Trophoblast cell (in vitro differentiated cells and primary cell): ENCODE data around the gene PCGF3.

Experiments used
- DNase-seq, 2 donors: peaks; one replicate each; pipeline ENCODE4 v3.0.0-alpha.2; 2016
- H2AFZ ChIP-seq: 2 replicates; pipeline ENCODE4 v1.6.1; 2013; ENCODE audit warnings: low read length, moderate library complexity, mild to moderate bottlenecking; ENCODE audit not compliant: insufficient read depth, poor library complexity
- H2AK5ac ChIP-seq: 2 replicates; pipeline ENCODE4 v1.6.1; 2013; ENCODE audit warnings: mild to moderate bottlenecking, low read length
- H2BK120ac ChIP-seq: 2 replicates; pipeline ENCODE4 v1.6.1; 2013; ENCODE audit warnings: low read length, mild to moderate bottlenecking, moderate library complexity; ENCODE audit not compliant: insufficient read depth, poor library complexity
- H2BK12ac ChIP-seq: 2 replicates; pipeline ENCODE4 v1.6.1; 2013; ENCODE audit warnings: mild to moderate bottlenecking, low read length, moderate library complexity
- H2BK5ac ChIP-seq: 2 replicates; pipeline ENCODE4 v1.6.1; 2013; ENCODE audit warnings: low read length, low read depth, moderate library complexity, mild to moderate bottlenecking; ENCODE audit not compliant: poor library complexity
- H3K14ac ChIP-seq: 2 replicates; pipeline ENCODE4 v1.6.1; 2013; ENCODE audit warnings: mild to moderate bottlenecking, low read length
- H3K18ac ChIP-seq: 2 replicates; pipeline ENCODE4 v1.6.1; 2013; ENCODE audit warnings: mild to moderate bottlenecking, low read length
- H3K23ac ChIP-seq: 2 replicates; pipeline ENCODE4 v1.6.1; 2013; ENCODE audit warnings: low read length
- H3K27ac ChIP-seq: 2 replicates; pipeline ENCODE4 v1.5.1; 2013; ENCODE audit warnings: low read depth, mild to moderate bottlenecking, inconsistent platforms, low read length, moderate library complexity
- H3K27me3 ChIP-seq: 2 replicates; pipeline ENCODE4 v1.6.1; 2013; ENCODE audit warnings: inconsistent platforms, mild to moderate bottlenecking, low read length, moderate library complexity; ENCODE audit not compliant: insufficient read depth
- H3K36me3 ChIP-seq, 2 experiments: 1 replicate in 1 of 2; 2 replicates in 1 of 2; pipeline ENCODE4 v1.6.1; 2013; ENCODE audit warnings: low read length in 2 of 2, mild to moderate bottlenecking in 2 of 2, moderate library complexity in 1 of 2; ENCODE audit not compliant: insufficient read depth in 2 of 2, control insufficient read depth in 1 of 2
- H3K4ac ChIP-seq: 2 replicates; pipeline ENCODE4 v1.6.1; 2013; ENCODE audit warnings: low read depth, mild to moderate bottlenecking, low read length, moderate library complexity
- H3K4me1 ChIP-seq, 2 experiments: 1 replicate in 1 of 2; 2 replicates in 1 of 2; pipeline ENCODE4 v1.6.1; 2013; ENCODE audit warnings: low read length in 2 of 2, mild to moderate bottlenecking in 2 of 2, moderate library complexity in 1 of 2; ENCODE audit not compliant: insufficient read depth in 2 of 2, control insufficient read depth in 1 of 2
- H3K4me2 ChIP-seq: 2 replicates; pipeline ENCODE4 v1.6.1; 2013; ENCODE audit warnings: inconsistent platforms, mild to moderate bottlenecking, low read length, moderate library complexity
- H3K4me3 ChIP-seq: 2 replicates; pipeline ENCODE4 v1.5.1; 2013; ENCODE audit warnings: mild to moderate bottlenecking, low read depth, low read length, inconsistent platforms
- H3K79me1 ChIP-seq: one replicate; pipeline ENCODE4 v1.6.1; 2013; ENCODE audit warnings: low read length
- H3K79me2 ChIP-seq: 2 replicates; pipeline ENCODE4 v1.6.1; 2013; ENCODE audit warnings: low read length, mild to moderate bottlenecking; ENCODE audit not compliant: control insufficient read depth, insufficient read depth, poor library complexity
- H3K9ac ChIP-seq: 2 replicates; pipeline ENCODE4 v1.6.1; 2013; ENCODE audit warnings: mild to moderate bottlenecking, low read length
- H3K9me3 ChIP-seq: 2 replicates; pipeline ENCODE4 v1.6.1; 2013; ENCODE audit warnings: low read depth, mild to moderate bottlenecking, control low read depth, inconsistent platforms, low read length; ENCODE audit not compliant: insufficient read depth
- H4K12ac ChIP-seq: 2 replicates; pipeline ENCODE4 v1.6.1; 2013; ENCODE audit warnings: low read depth, mild to moderate bottlenecking, low read length, moderate library complexity
- H4K8ac ChIP-seq: 2 replicates; pipeline ENCODE4 v1.6.1; 2013; ENCODE audit warnings: low read depth, mild to moderate bottlenecking, low read length, moderate library complexity
- H4K91ac ChIP-seq: one replicate; pipeline ENCODE4 v1.6.1; 2013; ENCODE audit warnings: low read depth, mild to moderate bottlenecking, low read length, moderate library complexity
- WGBS: extraction: QIAGEN DNeasy Blood & Tissue Kit; methylation state at CpG from one replicate; pipeline ENCODE4 v1.1.7; 2013; ENCODE audit warnings: missing lambda C conversion rate; ENCODE audit not compliant: insufficient read length, insufficient coverage; ENCODE audit errors: extremely low coverage; 5-methylcytosine and 5-hydroxymethylcytosine counted together

The PCGF3 gene

DNA sequence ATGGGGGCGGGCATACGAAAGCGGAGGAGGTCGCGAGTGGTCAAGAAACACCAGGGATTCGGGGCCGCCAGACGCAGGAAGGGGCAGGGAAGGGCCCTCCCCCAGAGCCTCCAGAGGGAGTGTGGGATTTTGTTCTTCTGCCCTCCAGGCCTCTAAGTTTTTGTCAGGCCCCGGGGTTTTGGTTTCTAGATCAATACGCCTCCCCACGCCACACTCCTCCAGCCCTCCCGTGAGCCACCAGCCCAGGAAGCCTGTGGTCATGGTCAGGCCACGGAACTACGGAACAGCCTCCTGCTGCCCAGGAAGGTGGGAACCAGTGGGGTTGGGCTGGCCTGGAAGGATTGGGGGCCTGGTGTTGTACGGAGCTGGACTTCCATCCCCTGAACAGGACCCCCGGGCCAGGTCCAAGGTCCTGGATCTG is 81.9 kb downstream of the PCGF3 start:
- H3K23ac ChIP-seq: no peak overlapping the region
- no peak overlapping the region for H4K12ac ChIP-seq
- no peak overlapping the region for H2BK12ac ChIP-seq
- no peak overlapping the region for H2BK5ac ChIP-seq
- no peak overlapping the region for H3K14ac ChIP-seq
- no CpG with 5 or more reads among the region's 16 CpGs for WGBS
- H3K9me3 ChIP-seq: peaks cover 2% of the 10 kb centered on the region
- no peak overlapping the region for H2BK120ac ChIP-seq
- H3K4ac ChIP-seq: no peak overlapping the region
- H2AFZ ChIP-seq: no peak overlapping the region
- no peaks in the 10 kb centered on the region for H3K36me3 ChIP-seq
- peaks cover 29% of the 10 kb centered on the region for H3K27me3 ChIP-seq
- peaks cover 13 to 15% of the 10 kb centered on the region in 2 experiments for H3K4me1 ChIP-seq
- no peak for DNase-seq
- peaks cover 4% of the 10 kb centered on the region for H3K79me2 ChIP-seq
- no peak overlapping the region for H4K8ac ChIP-seq
- no peak overlapping the region for H3K4me2 ChIP-seq
- H3K4me3 ChIP-seq: no peak overlapping the region
- H3K18ac ChIP-seq: no peak overlapping the region
- no peak overlapping the region for H3K27ac ChIP-seq
- H4K91ac ChIP-seq: no peak overlapping the region
- H3K79me1 ChIP-seq: peaks cover 8% of the 10 kb centered on the region
- H2AK5ac ChIP-seq: no peak overlapping the region
- no peak overlapping the region for H3K9ac ChIP-seq

DNA sequence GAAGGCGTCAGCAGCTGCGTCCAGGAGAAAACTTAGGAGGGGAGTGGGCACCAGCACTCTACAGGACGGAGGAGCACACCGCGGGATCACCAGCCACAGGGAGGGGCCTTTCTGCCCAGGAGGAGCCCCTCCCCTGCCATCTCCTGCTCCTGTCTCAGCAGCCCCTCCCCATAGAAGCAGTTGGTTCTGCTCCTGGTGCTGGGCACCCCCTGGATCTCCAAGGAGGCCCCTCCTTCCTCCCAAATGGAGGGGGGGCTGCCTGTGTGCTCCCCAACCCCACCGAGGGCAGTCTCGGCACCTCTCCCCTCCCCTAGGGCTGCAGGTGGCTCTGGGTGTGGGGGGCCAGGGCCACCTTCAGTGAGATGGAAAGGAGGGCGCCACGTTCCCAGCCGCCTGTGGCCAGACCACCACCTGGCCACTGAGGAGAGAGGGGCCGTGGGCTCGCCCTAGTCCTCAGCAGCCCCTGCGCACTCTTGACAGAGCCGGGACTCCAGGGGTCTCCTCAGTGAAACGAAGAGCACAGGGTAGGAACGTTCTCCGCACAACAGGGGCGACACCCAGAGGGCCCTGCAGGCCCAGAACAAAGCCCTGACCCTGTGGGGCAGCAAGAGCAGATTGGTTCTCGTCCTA is 82.5 kb downstream of the PCGF3 start:
- peaks cover 2% of the 10 kb centered on the region for H3K79me1 ChIP-seq
- no peak overlapping the region for H3K9ac ChIP-seq
- no CpG with 5 or more reads among the region's 19 CpGs for WGBS
- peaks cover 1% of the 10 kb centered on the region for H3K79me2 ChIP-seq
- no peak overlapping the region for H2BK5ac ChIP-seq
- H4K91ac ChIP-seq: no peak overlapping the region
- H3K9me3 ChIP-seq: peaks cover 2% of the 10 kb centered on the region
- no peak overlapping the region for H3K4me3 ChIP-seq
- peaks cover 9 to 11% of the 10 kb centered on the region in 2 experiments for H3K4me1 ChIP-seq
- no peak overlapping the region for H4K12ac ChIP-seq
- H2AK5ac ChIP-seq: no peak overlapping the region
- H3K27ac ChIP-seq: no peak overlapping the region
- no peak overlapping the region for H3K4ac ChIP-seq
- H3K18ac ChIP-seq: no peak overlapping the region
- H3K14ac ChIP-seq: no peak overlapping the region
- no peak overlapping the region for H3K23ac ChIP-seq
- no peak overlapping the region for H3K4me2 ChIP-seq
- no peaks in the 10 kb centered on the region for H3K36me3 ChIP-seq
- no peak overlapping the region for H2BK120ac ChIP-seq
- H4K8ac ChIP-seq: no peak overlapping the region
- H2BK12ac ChIP-seq: no peak overlapping the region
- DNase-seq: no peak
- H2AFZ ChIP-seq: no peak overlapping the region
- H3K27me3 ChIP-seq: peaks cover 29% of the 10 kb centered on the region

GRCh38 chr4:788636-789297 is 83.1 kb downstream of the PCGF3 start:
- Histone ChIP-seq H2BK12ac (no peak overlapping the region), H3K27me3 (peaks cover 32% of the 10 kb centered on the region), H4K12ac (no peak overlapping the region), H3K9ac (no peak overlapping the region), H4K8ac (no peak overlapping the region), H3K4me1 (peaks cover 7 to 9% of the 10 kb centered on the region in 2 experiments), H3K9me3 (peaks cover 2% of the 10 kb centered on the region), H3K79me1 (no peaks in the 10 kb centered on the region), H3K4me3 (no peak overlapping the region), H3K27ac (no peak overlapping the region), H2BK5ac (no peak overlapping the region), H3K79me2 (no peaks in the 10 kb centered on the region), H3K4ac (no peak overlapping the region), H3K36me3 (no peaks in the 10 kb centered on the region), H2BK120ac (no peak overlapping the region), H3K23ac (no peak overlapping the region), H2AFZ (no peak overlapping the region), H3K14ac (no peak overlapping the region), H3K4me2 (no peak overlapping the region), H2AK5ac (no peak overlapping the region), H4K91ac (no peak overlapping the region), H3K18ac (no peak overlapping the region)
- WGBS: no CpG with 5 or more reads among the region's 18 CpGs
- no peak for DNase-seq

DNA sequence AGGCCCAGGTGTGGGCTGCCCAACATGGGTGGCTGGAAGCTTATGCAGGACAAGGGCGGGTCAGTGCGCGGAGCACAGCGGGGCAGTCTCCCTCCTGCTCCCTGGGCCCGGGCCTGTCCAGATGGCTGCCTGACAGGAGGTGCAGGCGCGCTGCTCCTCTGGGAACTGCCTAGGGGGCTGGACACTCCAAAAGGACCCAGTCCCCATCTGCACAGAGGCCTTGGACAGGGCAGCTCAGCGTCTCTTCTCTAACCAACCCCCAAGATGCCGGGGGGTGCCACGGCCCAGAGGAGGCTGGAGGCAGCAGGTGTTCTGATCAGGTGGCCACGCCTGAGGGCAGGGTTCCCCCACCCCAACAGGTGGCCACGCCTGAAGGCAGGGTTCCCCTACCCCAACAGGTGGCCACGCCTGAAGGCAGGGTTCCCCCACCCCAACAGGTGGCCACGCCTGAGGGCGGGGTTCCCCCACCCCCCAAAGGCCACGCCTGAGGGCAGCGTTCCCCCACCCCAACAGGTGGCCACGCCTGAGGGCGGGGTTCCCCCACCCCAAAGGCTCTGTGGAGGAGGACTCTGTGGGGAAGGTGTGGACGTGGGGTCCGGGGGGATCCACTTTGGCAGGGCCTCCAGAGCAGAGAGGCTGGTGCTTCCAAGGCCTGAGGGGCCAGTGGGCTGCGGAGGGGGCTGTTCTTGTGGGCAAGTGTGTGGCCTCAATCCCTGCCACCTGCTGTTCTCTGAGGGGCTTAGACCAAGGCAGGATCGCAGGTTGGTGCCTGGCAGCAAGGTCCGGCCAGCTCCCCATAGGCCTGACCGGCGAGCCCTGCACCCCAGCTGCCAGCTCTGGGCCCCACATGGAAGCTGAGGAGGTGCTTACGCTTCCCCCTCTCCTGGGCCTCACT is 84.2 kb downstream of the PCGF3 start:
- Histone ChIP-seq H2AFZ (no peak overlapping the region), H2AK5ac (no peak overlapping the region), H3K4me1 (peaks cover 7 to 9% of the 10 kb centered on the region in 2 experiments), H3K79me2 (no peaks in the 10 kb centered on the region), H3K18ac (no peak overlapping the region), H2BK5ac (no peak overlapping the region), H3K4me3 (no peak overlapping the region), H3K36me3 (no peaks in the 10 kb centered on the region), H3K23ac (no peak overlapping the region), H4K8ac (no peak overlapping the region), H3K4me2 (no peak overlapping the region), H2BK120ac (no peak overlapping the region), H3K14ac (no peak overlapping the region), H3K79me1 (no peaks in the 10 kb centered on the region), H4K91ac (no peak overlapping the region), H3K9ac (no peak overlapping the region), H4K12ac (no peak overlapping the region), H3K27ac (no peak overlapping the region), H2BK12ac (no peak overlapping the region), H3K27me3 (peaks cover 39% of the 10 kb centered on the region), H3K9me3 (no peaks in the 10 kb centered on the region), H3K4ac (no peak overlapping the region)
- WGBS: no CpG with 5 or more reads among the region's 27 CpGs
- DNase-seq: no peak
